HCT116 (cell line): ENCODE measurements around the gene BEND5. TPM values are rescaled to one million over a fixed set of nuclear protein-coding genes. Genes with fewer than 3 reads are reported as not detected.

ENCODE experiments used
- ATAC-seq: fragments of 200-7000 bp; cut with Tn5 transposase; 2 replicates; pipeline ENCODE4 v1.9.1; 2020; ENCODE audit warnings: mild to moderate bottlenecking, moderate library complexity
- BruUV-seq: library from RNA; stranded (reverse); fragments of 400-500 nt; replicated peaks from 2 replicates; lab custom pipeline; 2021; lab: Mats Ljungman, UMichigan
- CTCF ChIA-PET: fragments of 300-600 bp; sonication (Branson Sonifier 250); formaldehyde crosslinking; loops from one replicate; lab custom pipeline; 2021; ENCODE audit warnings: antibody characterized with exemption; lab: Charles Lee
- POLR2A ChIA-PET: fragments of 300-600, 350-600 bp; sonication (Branson Sonifier 250); formaldehyde crosslinking; loops from one replicate; lab custom pipeline; 2021; ENCODE audit warnings: antibody characterized with exemption; lab: Charles Lee
- RAD21 ChIA-PET, 2 experiments: fragments of 300-600 bp; sonication (Branson Sonifier 250); formaldehyde crosslinking; loops; one replicate each; lab custom pipeline; 2023; ENCODE audit warnings: low total read pairs in 2 of 2; ENCODE audit not compliant: uncharacterized antibody in 2 of 2, unreplicated experiment in 2 of 2, low non-redundant PET in 1 of 2; lab: Charles Lee
- DNase-seq: peaks from one replicate; pipeline ENCODE4 v3.0.0-alpha.2; 2010; ENCODE audit warnings: low read depth, low spot score
- H2AFZ ChIP-seq: fragments of 200-600 bp; shearing (Covaris generic), sonication (generic); 2 replicates; pipeline ENCODE4 v1.6.1; 2017; ENCODE audit warnings: low read depth, mixed run types, mixed read lengths, antibody characterized with exemption, low read length; ENCODE audit not compliant: poor library complexity, severe bottlenecking
- H3K27ac ChIP-seq: 2 replicates; pipeline ENCODE4 v1.5.1; 2012; ENCODE audit warnings: low read depth, low read length
- H3K27me3 ChIP-seq: fragments of 200-600 bp; sonication (generic); 2 replicates; pipeline ENCODE4 v1.6.1; 2016; ENCODE audit warnings: mixed run types, low read length, mixed read lengths; ENCODE audit not compliant: insufficient read depth
- H3K36me3 ChIP-seq, 2 experiments: fragments of 200-500 bp in 1 of 2; fragments of 200-600 bp in 1 of 2; sonication (Bioruptor generic) in 1 of 2; sonication (generic) in 1 of 2; 2 replicates each; pipeline versions ENCODE4 v1.5.1 to v1.6.1; 2014 to 2016; ENCODE audit warnings: low read length in 2 of 2, inconsistent platforms in 1 of 2, mixed read lengths in 1 of 2, mixed run types in 1 of 2; ENCODE audit not compliant: insufficient read depth in 2 of 2, control insufficient read depth in 1 of 2
- H3K4me1 ChIP-seq, 2 experiments: fragments of 200-600 bp in 1 of 2; sonication (generic) in 1 of 2; 2 replicates each; pipeline versions ENCODE4 v1.5.1 to v1.6.1; 2012 to 2017; ENCODE audit warnings: low read length in 2 of 2, inconsistent platforms in 1 of 2, mild to moderate bottlenecking in 1 of 2, mixed read lengths in 1 of 2, mixed run types in 1 of 2, moderate library complexity in 1 of 2; ENCODE audit not compliant: insufficient read depth in 2 of 2, control insufficient read depth in 1 of 2
- H3K4me2 ChIP-seq: fragments of 200-600 bp; sonication (generic); 2 replicates; pipeline ENCODE4 v1.6.1; 2017; ENCODE audit warnings: mixed run types, low read length, mixed read lengths
- H3K4me3 ChIP-seq, 2 experiments: fragments of 200-600 bp in 1 of 2; sonication (generic) in 1 of 2; replicated peaks in 1 of 2; 2 replicates each; pipeline ENCODE4 v1.5.1; 2011 to 2016; ENCODE audit warnings: low read length in 2 of 2, control low read depth in 1 of 2, low read depth in 1 of 2, mild to moderate bottlenecking in 1 of 2, mixed read lengths in 1 of 2, mixed run types in 1 of 2
- H3K79me2 ChIP-seq: fragments of 200-600 bp; sonication (generic); 2 replicates; pipeline ENCODE4 v1.6.1; 2017; ENCODE audit warnings: mild to moderate bottlenecking, mixed run types, low read length, moderate library complexity, mixed read lengths; ENCODE audit not compliant: insufficient read depth
- H3K9ac ChIP-seq: fragments of 200-600 bp; sonication (generic); 2 replicates; pipeline ENCODE4 v1.6.1; 2016; ENCODE audit warnings: low read length, mixed read lengths
- H3K9me2 ChIP-seq: fragments of 200-600 bp; sonication (generic), shearing (Covaris generic); 2 replicates; pipeline ENCODE4 v1.6.1; 2017; ENCODE audit warnings: mixed run types, mild to moderate bottlenecking, moderate library complexity; ENCODE audit not compliant: insufficient read depth
- H3K9me3 ChIP-seq, 2 experiments: fragments of 200-500 bp in 1 of 2; fragments of 200-600 bp in 1 of 2; sonication (Bioruptor generic) in 1 of 2; sonication (generic) in 1 of 2; 2 replicates each; pipeline ENCODE4 v1.6.1; 2014 to 2017; ENCODE audit warnings: low read length in 2 of 2, mixed read lengths in 2 of 2, inconsistent platforms in 1 of 2, low read depth in 1 of 2, mild to moderate bottlenecking in 1 of 2, mixed run types in 1 of 2, moderate library complexity in 1 of 2; ENCODE audit not compliant: control insufficient read depth in 1 of 2, insufficient read depth in 1 of 2
- H4K20me1 ChIP-seq: fragments of 200-600 bp; sonication (generic), shearing (Covaris generic); 2 replicates; pipeline ENCODE4 v1.6.1; 2017; ENCODE audit warnings: mixed run types, mild to moderate bottlenecking, moderate library complexity; ENCODE audit not compliant: insufficient read depth
- CBX3 ChIP-seq: IDR thresholded peaks from 2 replicates; pipeline ENCODE4 v1.6.1; 2012; ENCODE audit warnings: low read depth
- CEBPB ChIP-seq: IDR thresholded peaks from 2 replicates; pipeline ENCODE4 v1.6.1; 2012; ENCODE audit warnings: low read depth
- CTCF ChIP-seq, 3 experiments: fragments of 200-600 bp in 1 of 3; sonication (generic) in 1 of 3; IDR thresholded peaks in 2 of 3; conservative IDR thresholded peaks in 1 of 3; 2 replicates each; pipeline ENCODE4 v1.5.1; 2012 to 2017; ENCODE audit warnings: low read depth in 2 of 3, low read length in 2 of 3, antibody characterized with exemption in 1 of 3, borderline replicate concordance in 1 of 3, control low read depth in 1 of 3, mild to moderate bottlenecking in 1 of 3, mixed read lengths in 1 of 3, mixed run types in 1 of 3, moderate library complexity in 1 of 3; ENCODE audit not compliant: insufficient read depth in 1 of 3
- FOSL1 ChIP-seq: IDR thresholded peaks from 2 replicates; pipeline ENCODE4 v1.6.1; 2012; ENCODE audit warnings: low read depth
- JUND ChIP-seq: IDR thresholded peaks from 2 replicates; pipeline ENCODE4 v1.6.1; 2012
- MAX ChIP-seq: IDR thresholded peaks from 2 replicates; pipeline ENCODE4 v1.6.1; 2012
- POLR2A ChIP-seq: IDR thresholded peaks from 2 replicates; pipeline ENCODE4 v1.7.0; 2011; ENCODE audit warnings: borderline replicate concordance; ENCODE audit not compliant: insufficient read depth, insufficient read length; ENCODE audit errors: extremely low read depth
- POLR2AphosphoS5 ChIP-seq: IDR thresholded peaks from 2 replicates; pipeline ENCODE4 v1.6.1; 2011; ENCODE audit warnings: mild to moderate bottlenecking, low read depth, low read length, moderate library complexity
- SRF ChIP-seq: IDR thresholded peaks from 2 replicates; pipeline ENCODE4 v1.6.1; 2012; ENCODE audit warnings: low read depth
- TCF7L2 ChIP-seq: IDR thresholded peaks from 2 replicates; pipeline ENCODE4 v1.7.0; 2011; ENCODE audit warnings: borderline replicate concordance, inconsistent platforms; ENCODE audit not compliant: insufficient read depth, insufficient read length; ENCODE audit errors: extremely low read depth
- YY1 ChIP-seq: IDR thresholded peaks from 2 replicates; pipeline ENCODE4 v1.6.1; 2011; ENCODE audit warnings: low read length, low read depth, moderate library complexity, mild to moderate bottlenecking; ENCODE audit not compliant: insufficient replicate concordance; ENCODE audit errors: extremely low read depth
- ZBTB33 ChIP-seq: IDR thresholded peaks from 2 replicates; pipeline ENCODE4 v1.6.1; 2011; ENCODE audit warnings: mild to moderate bottlenecking, low read length, moderate library complexity; ENCODE audit not compliant: insufficient replicate concordance; ENCODE audit errors: extremely low read depth
- ZNF274 ChIP-seq: fragments of 200-500 bp; sonication (Bioruptor generic); IDR thresholded peaks from 2 replicates; pipeline ENCODE4 v1.6.1; 2014; ENCODE audit warnings: mild to moderate bottlenecking, low read depth, low read length, inconsistent platforms
- intact Hi-C: fragments of 100-400 bp; cut with micrococcal nuclease; formaldehyde crosslinking; loops from 2 replicates; pipeline ENCODE4 v1.10.0; 2022
- total RNA-seq: library from RNA; stranded (reverse); gene quantifications from one replicate; pipeline ENCODE4 v1.2.1, GENCODE V29; 2021; ENCODE audit not compliant: unreplicated experiment

Gene BEND5
- total RNA-seq, 1 experiment from 2014 or later = not detected

GRCh38 chr1:48823168-48823567 is 46.5 kb upstream of the BEND5 start:
- H3K9ac ChIP-seq = no peak overlapping the region
- H3K4me2 ChIP-seq = no peak overlapping the region
- H3K36me3 ChIP-seq = no peaks in the 10 kb centered on the region; a peak in 1 of 4 replicates
- intact Hi-C loops = no loop called here
- TF ChIP-seq ZNF274 = no peak
- TF ChIP-seq CTCF (IDR thresholded peaks at IDR 0.05 in 2 of 3, conservative IDR thresholded peaks at IDR 0.05 in 1 of 3; ENCODE audit: borderline replicate concordance in 1 of 3, insufficient read depth in 1 of 3, low read depth in 2 of 3, low read length in 2 of 3) = no peak
- TF ChIP-seq POLR2AphosphoS5 = no peak
- TF ChIP-seq JUND = no peak
- TF ChIP-seq POLR2A = no peak
- TF ChIP-seq CBX3 = no peak
- no peak for TF ChIP-seq SRF
- no peaks in the 10 kb centered on the region for H3K27me3 ChIP-seq
- ChIA-PET RAD21 (no interaction called here), POLR2A (no interaction called here), CTCF (no interaction called here)
- no peak overlapping the region for H2AFZ ChIP-seq
- H3K9me2 ChIP-seq = no peaks in the 10 kb centered on the region
- ATAC-seq (no peak), DNase-seq (no peak)
- no peaks in the 10 kb centered on the region for H3K4me1 ChIP-seq
- no peaks in the 10 kb centered on the region for H4K20me1 ChIP-seq
- no TSS peak for BruUV-seq
- H3K4me3 ChIP-seq = no peak overlapping the region
- no peak overlapping the region for H3K27ac ChIP-seq
- no peaks in the 10 kb centered on the region for H3K79me2 ChIP-seq
- H3K9me3 ChIP-seq = no peaks in the 10 kb centered on the region

GRCh38 chr1:48820491-48820890 is 43.8 kb upstream of the BEND5 start:
- BruUV-seq = no TSS peak
- ChIA-PET POLR2A (no interaction called here), CTCF (no interaction called here), RAD21 (no interaction called here)
- H3K4me2 ChIP-seq = no peak overlapping the region
- no peak overlapping the region for H3K4me3 ChIP-seq
- DNase-seq = no peak
- H3K9ac ChIP-seq = no peak overlapping the region
- no peak overlapping the region for H2AFZ ChIP-seq
- H3K36me3 ChIP-seq = no peaks in the 10 kb centered on the region
- no peak for ATAC-seq
- no peaks in the 10 kb centered on the region for H3K79me2 ChIP-seq
- no peaks in the 10 kb centered on the region for H3K27me3 ChIP-seq
- intact Hi-C loops = no loop called here
- no peaks in the 10 kb centered on the region for H3K4me1 ChIP-seq
- H3K9me2 ChIP-seq = no peaks in the 10 kb centered on the region
- no peak overlapping the region for H3K27ac ChIP-seq
- H3K9me3 ChIP-seq = no peaks in the 10 kb centered on the region
- no peaks in the 10 kb centered on the region for H4K20me1 ChIP-seq
- TF ChIP-seq MAX = no peak
- no peak for TF ChIP-seq ZBTB33
- no peak for TF ChIP-seq CTCF (IDR thresholded peaks at IDR 0.05 in 2 of 3, conservative IDR thresholded peaks at IDR 0.05 in 1 of 3; ENCODE audit: borderline replicate concordance in 1 of 3, insufficient read depth in 1 of 3, low read depth in 2 of 3, low read length in 2 of 3)
- no peak for TF ChIP-seq CEBPB
- TF ChIP-seq FOSL1 = no peak
- no peak for TF ChIP-seq JUND
- TF ChIP-seq YY1 = no peak
- no peak for TF ChIP-seq SRF
- no peak for TF ChIP-seq TCF7L2
